ENCODE data around the gene ALOXE3.
"Not testable (repeated sequence)": the region's sequence is repeated elsewhere in the genome, so short reads cannot be mapped to it uniquely, and the experiment has no call there.

ALOXE3 gene

GRCh38 chr17:8121407-8121680, 3.0 kb upstream of the ALOXE3 start:
- DNase-seq, result no peak

- no peak for DNase-seq
Observed at GRCh38 chr17:8120520-8121406, 2.4 kb upstream of the ALOXE3 start.

- DNase-seq, result peak; percentile 38
Observed at GRCh38 chr17:8119581-8120519, 1.5 kb upstream of the ALOXE3 start.

GRCh38 chr17:8118769-8119580, 661 bp upstream of the ALOXE3 start:
- DNase-seq, result no peak

GRCh38 chr17:8117367-8117979, 841 bp downstream of the ALOXE3 start:
- DNase-seq, result no peak

GRCh38 chr17:8116776-8117175, 1.5 kb downstream of the ALOXE3 start:
- DNase-seq, result no peak

- DNase-seq, result no peak
Observed at GRCh38 chr17:8110907-8111306, 7.4 kb downstream of the ALOXE3 start.

- no peak for DNase-seq
Observed at GRCh38 chr17:8110456-8110804, 7.9 kb downstream of the ALOXE3 start.

- no peak for DNase-seq
Observed at GRCh38 chr17:8109661-8110455, 8.5 kb downstream of the ALOXE3 start.

- DNase-seq, result no peak
Observed at GRCh38 chr17:8108972-8109660, 9.2 kb downstream of the ALOXE3 start.

- not testable (repeated sequence) for DNase-seq
Observed at GRCh38 chr17:8106980-8107379, 11.3 kb downstream of the ALOXE3 start.

GRCh38 chr17:8105957-8106398, 12.3 kb downstream of the ALOXE3 start:
- DNase-seq, result no peak

- no peak for DNase-seq
Observed at GRCh38 chr17:8104911-8105310, 13.4 kb downstream of the ALOXE3 start.

- no peak for DNase-seq
Observed at GRCh38 chr17:8103549-8103948, 14.8 kb downstream of the ALOXE3 start.

GRCh38 chr17:8101721-8102120, 16.6 kb downstream of the ALOXE3 start:
- DNase-seq, result no peak

GRCh38 chr17:8100763-8101162, 17.6 kb downstream of the ALOXE3 start:
- no peak for DNase-seq

- no peak for DNase-seq
Observed at GRCh38 chr17:8100111-8100510, 18.2 kb downstream of the ALOXE3 start.

- DNase-seq, result no peak
Observed at GRCh38 chr17:8096541-8096940, 21.8 kb downstream of the ALOXE3 start.

- no peak for DNase-seq
Observed at GRCh38 chr17:8095361-8095760, 23.0 kb downstream of the ALOXE3 start.

- DNase-seq, result no peak
Observed at GRCh38 chr17:8091033-8091687, 27.2 kb downstream of the ALOXE3 start.

GRCh38 chr17:8089728-8090127, 28.6 kb downstream of the ALOXE3 start:
- DNase-seq, result no peak
